Colonic mucosa (tissue), 4 donors: ENCODE measurements around the gene ERBB4. TPM values are rescaled to one million over a fixed set of nuclear protein-coding genes. Genes with fewer than 3 reads are reported as not detected.

Experiments
- DNase-seq: peaks from one replicate; pipeline ENCODE4 v3.0.0-alpha.2; 2020
- H3K27ac ChIP-seq: fragments of 200-600 bp; one replicate; pipeline ENCODE4 v1.8.0; 2021
- H3K27me3 ChIP-seq: fragments of 200-600 bp; one replicate; pipeline ENCODE4 v1.8.0; 2021
- H3K36me3 ChIP-seq: fragments of 200-600 bp; one replicate; pipeline ENCODE4 v1.8.0; 2021
- H3K4me1 ChIP-seq: fragments of 200-600 bp; one replicate; pipeline ENCODE4 v1.8.0; 2021; ENCODE audit warnings: mild to moderate bottlenecking
- H3K4me3 ChIP-seq: fragments of 200-600 bp; one replicate; pipeline ENCODE4 v1.8.0; 2021
- H3K9ac ChIP-seq, 2 donors: one replicate each; pipeline ENCODE4 v1.7.0; 2013; ENCODE audit warnings: control low read depth in 2 of 2, low read depth in 2 of 2, low read length in 2 of 2
- H3K9me3 ChIP-seq: fragments of 200-600 bp; one replicate; pipeline ENCODE4 v1.8.0; 2021
- intact Hi-C: fragments of 100-400 bp; cut with DNase I; formaldehyde crosslinking; loops from one replicate; pipeline ENCODE4 v1.14.1; 2022
- total RNA-seq, 2 donors: library from RNA; stranded (reverse); fragmentation: NEBNext Ultra II Directional in 1 of 2; extraction: Animal tissue kit (Norgen Biotek cat#: 25700) in 1 of 2; gene quantifications; one replicate each; pipeline ENCODE4 v1.2.1, GENCODE V29; 2021
- TF ChIP-seq, protein P1 (sequence below): fragments of 200-600 bp; IDR thresholded peaks from one replicate; pipeline ENCODE4 v1.8.0; 2022; ENCODE audit warnings: antibody characterized with exemption, mild to moderate bottlenecking
- donor health status: healthy.
- donor health status: DM: no; HTN: no; CAD: no.
- donor health status: DM: no; HTN: no; CAD: no.

ERBB4 gene
- total RNA-seq, 2 donors from 2014 or later = 0.05 to 0.07 TPM

DNA sequence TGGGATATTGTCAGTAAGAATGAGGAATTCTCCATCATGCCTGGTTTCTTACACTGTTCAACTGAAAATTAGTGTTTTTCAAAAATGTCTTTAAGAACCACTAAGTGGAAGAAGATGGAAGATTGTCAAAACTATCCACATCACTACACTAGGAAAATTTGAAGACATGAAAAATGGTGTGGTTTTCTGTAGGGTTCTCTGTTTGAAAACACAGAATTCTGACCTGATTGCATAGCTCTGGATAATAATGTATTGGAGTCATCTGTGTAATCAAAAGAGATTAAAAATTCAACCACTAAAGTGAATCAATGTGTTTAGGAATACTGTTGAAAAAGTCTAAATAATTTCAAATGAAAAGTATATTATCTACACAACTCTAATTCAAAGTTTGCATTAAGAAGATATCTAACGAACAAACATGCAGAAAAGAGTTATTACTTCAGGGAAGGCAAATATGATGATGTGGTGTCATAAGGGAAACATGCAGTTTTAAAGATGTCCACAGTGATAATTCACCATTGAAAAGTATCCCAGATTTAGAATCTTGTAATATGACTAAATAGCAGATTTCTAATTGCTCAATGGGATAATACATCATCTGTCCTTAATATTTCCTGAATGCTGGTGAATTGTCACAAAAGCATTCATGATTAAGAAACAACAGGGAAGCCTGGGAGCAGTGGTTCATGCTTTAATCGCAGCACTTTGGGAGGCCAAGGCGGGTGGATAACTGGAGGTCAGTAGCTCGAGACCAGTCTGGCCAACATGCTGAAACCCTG, 116.9 kb downstream of the ERBB4 start:
- Histone ChIP-seq H3K36me3 (no peaks in the 10 kb centered on the region), H3K4me3 (no peak overlapping the region), H3K9me3 (no peaks in the 10 kb centered on the region), H3K9ac (no peak overlapping the region), H3K27ac (no peak overlapping the region), H3K4me1 (no peaks in the 10 kb centered on the region), H3K27me3 (no peaks in the 10 kb centered on the region)
- intact Hi-C loops = no loop called here
- DNase-seq = no peak
- TF ChIP-seq, protein P1, sequence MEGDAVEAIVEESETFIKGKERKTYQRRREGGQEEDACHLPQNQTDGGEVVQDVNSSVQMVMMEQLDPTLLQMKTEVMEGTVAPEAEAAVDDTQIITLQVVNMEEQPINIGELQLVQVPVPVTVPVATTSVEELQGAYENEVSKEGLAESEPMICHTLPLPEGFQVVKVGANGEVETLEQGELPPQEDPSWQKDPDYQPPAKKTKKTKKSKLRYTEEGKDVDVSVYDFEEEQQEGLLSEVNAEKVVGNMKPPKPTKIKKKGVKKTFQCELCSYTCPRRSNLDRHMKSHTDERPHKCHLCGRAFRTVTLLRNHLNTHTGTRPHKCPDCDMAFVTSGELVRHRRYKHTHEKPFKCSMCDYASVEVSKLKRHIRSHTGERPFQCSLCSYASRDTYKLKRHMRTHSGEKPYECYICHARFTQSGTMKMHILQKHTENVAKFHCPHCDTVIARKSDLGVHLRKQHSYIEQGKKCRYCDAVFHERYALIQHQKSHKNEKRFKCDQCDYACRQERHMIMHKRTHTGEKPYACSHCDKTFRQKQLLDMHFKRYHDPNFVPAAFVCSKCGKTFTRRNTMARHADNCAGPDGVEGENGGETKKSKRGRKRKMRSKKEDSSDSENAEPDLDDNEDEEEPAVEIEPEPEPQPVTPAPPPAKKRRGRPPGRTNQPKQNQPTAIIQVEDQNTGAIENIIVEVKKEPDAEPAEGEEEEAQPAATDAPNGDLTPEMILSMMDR = no peak

DNA sequence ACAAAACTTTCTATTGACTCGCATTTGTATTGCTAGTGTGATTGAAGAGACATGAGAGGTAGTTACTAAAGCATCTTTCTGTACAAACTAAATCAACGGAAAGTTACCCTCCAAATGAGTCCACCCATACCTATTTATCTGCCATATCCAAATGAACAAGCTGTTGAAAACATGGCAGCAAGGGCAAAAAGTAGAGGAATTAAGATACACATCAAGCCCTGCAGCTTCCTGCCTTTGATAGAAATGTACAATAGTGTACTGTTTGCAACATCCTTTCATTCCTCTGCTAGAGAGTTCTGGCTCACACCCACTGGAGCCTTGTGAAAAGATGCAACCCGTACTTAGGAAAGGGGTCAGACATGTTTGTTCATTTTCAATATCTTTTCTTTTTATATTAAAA, 122.5 kb downstream of the ERBB4 start:
- no peak overlapping the region for H3K27ac ChIP-seq
- H3K27me3 ChIP-seq = no peaks in the 10 kb centered on the region
- intact Hi-C loops = no loop called here
- TF ChIP-seq, protein P1 = no peak
- no peak overlapping the region for H3K9ac ChIP-seq
- no peak for DNase-seq
- no peaks in the 10 kb centered on the region for H3K9me3 ChIP-seq
- H3K4me3 ChIP-seq = no peak overlapping the region
- H3K36me3 ChIP-seq = no peaks in the 10 kb centered on the region
- H3K4me1 ChIP-seq = no peaks in the 10 kb centered on the region

- Histone ChIP-seq H3K9me3 (no peaks in the 10 kb centered on the region), H3K27ac (no peak overlapping the region), H3K36me3 (no peaks in the 10 kb centered on the region), H3K9ac (no peak overlapping the region), H3K4me3 (no peak overlapping the region), H3K27me3 (no peaks in the 10 kb centered on the region), H3K4me1 (no peaks in the 10 kb centered on the region)
- DNase-seq = no peak
- TF ChIP-seq, protein P1 = no peak
- intact Hi-C loops = no loop called here
Observed at GRCh38 chr2:212414767-212415211, 123.8 kb downstream of the ERBB4 start.

GRCh38 chr2:212409560-212409959, 129.0 kb downstream of the ERBB4 start:
- TF ChIP-seq, protein P1 = no peak
- no peak overlapping the region for H3K4me3 ChIP-seq
- H3K27ac ChIP-seq = no peak overlapping the region
- no peaks in the 10 kb centered on the region for H3K9me3 ChIP-seq
- H3K4me1 ChIP-seq = no peaks in the 10 kb centered on the region
- H3K36me3 ChIP-seq = no peaks in the 10 kb centered on the region
- H3K27me3 ChIP-seq = no peaks in the 10 kb centered on the region
- H3K9ac ChIP-seq = no peak overlapping the region
- intact Hi-C loops = no loop called here
- DNase-seq = no peak

DNA sequence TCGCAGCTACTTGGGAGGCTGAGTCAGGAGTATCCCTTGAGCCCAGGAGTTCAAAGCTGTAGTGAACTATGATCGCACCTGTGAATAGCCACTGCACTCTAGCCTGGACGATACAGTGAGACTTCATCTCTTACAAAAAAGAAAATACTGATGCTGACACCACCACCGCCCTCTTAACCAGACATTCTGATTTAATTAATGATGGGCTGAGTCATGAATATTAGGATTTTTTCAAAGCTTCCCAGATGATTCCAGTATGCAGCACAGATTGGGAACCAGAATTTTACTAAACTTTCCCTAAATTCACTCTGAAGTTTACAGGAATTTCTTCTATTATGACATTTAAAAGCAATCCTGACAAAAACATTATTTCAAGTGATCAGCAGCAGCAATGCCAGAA, 130.1 kb downstream of the ERBB4 start:
- TF ChIP-seq, protein P1 = no peak
- intact Hi-C loops = no loop called here
- H3K4me3 ChIP-seq = no peak overlapping the region
- no peaks in the 10 kb centered on the region for H3K27me3 ChIP-seq
- H3K27ac ChIP-seq = no peak overlapping the region
- no peak for DNase-seq
- no peaks in the 10 kb centered on the region for H3K9me3 ChIP-seq
- H3K36me3 ChIP-seq = no peaks in the 10 kb centered on the region
- no peaks in the 10 kb centered on the region for H3K4me1 ChIP-seq
- H3K9ac ChIP-seq = no peak overlapping the region
